K562 (cell line): Measurements from ENCODE around the gene RPL36AL. TPM values are rescaled to one million over a fixed set of nuclear protein-coding genes. Genes with fewer than 3 reads are reported as not detected.

Experiments used
- CBFA2T3 ChIP-seq: fragments of 450-650 bp; IDR thresholded peaks from 2 replicates; pipeline ENCODE4 v1.6.1; 2017
- CHD1 ChIP-seq: fragments of 200-600 bp; sonication (generic); IDR thresholded peaks from one replicate; pipeline ENCODE4 v1.6.1; 2012; ENCODE audit warnings: mild to moderate bottlenecking, moderate library complexity, low read length, inconsistent platforms
- DMBX1 ChIP-seq: fragments of 250-450 bp; sonication (Bioruptor Pico); IDR thresholded peaks from 2 replicates; pipeline ENCODE4 v1.8.0; 2022; ENCODE audit warnings: inconsistent platforms, mild to moderate bottlenecking, moderate library complexity, borderline replicate concordance
- ELF4 ChIP-seq: fragments of 450-650 bp; formaldehyde crosslinking; IDR thresholded peaks from 2 replicates; pipeline ENCODE4 v1.4.0; 2022; ENCODE audit warnings: missing genetic modification characterization
- JUNB ChIP-seq: fragments of 450-650 bp; formaldehyde crosslinking; conservative IDR thresholded peaks from 2 replicates; pipeline ENCODE4 v1.4.0; 2020; ENCODE audit warnings: mild to moderate bottlenecking
- JUND ChIP-seq, 2 experiments: IDR thresholded peaks; 2 replicates in 1 of 2; 3 replicates in 1 of 2; pipeline ENCODE4 v1.6.1; 2011; ENCODE audit warnings: borderline replicate concordance in 2 of 2, low read depth in 2 of 2, low read length in 2 of 2, improper control_type of control experiment in 1 of 2, missing biosample characterization in 1 of 2, missing genetic modification characterization in 1 of 2, missing genetic modification reagents in 1 of 2
- MTA3 ChIP-seq: fragments of 450-650 bp; formaldehyde crosslinking; IDR thresholded peaks from 2 replicates; pipeline ENCODE4 v1.6.1; 2017; ENCODE audit warnings: mild to moderate bottlenecking, borderline replicate concordance
- NBN ChIP-seq: fragments of 450-650 bp; IDR thresholded peaks from 2 replicates; pipeline ENCODE4 v1.6.1; 2016; ENCODE audit warnings: low read depth, mild to moderate bottlenecking
- RNF2 ChIP-seq: sonication (generic); IDR thresholded peaks from 2 replicates; pipeline ENCODE4 v1.6.1; 2016
- ZNF445 ChIP-seq: fragments of 250-450 bp; sonication (Bioruptor Pico); IDR thresholded peaks from 2 replicates; pipeline ENCODE4 v1.4.0; 2020; ENCODE audit warnings: low read depth, mild to moderate bottlenecking, moderate library complexity
- ZSCAN29 ChIP-seq: fragments of 450-650 bp; IDR thresholded peaks from 2 replicates; pipeline ENCODE4 v1.6.1; 2017
- polyA plus RNA-seq, 8 experiments: library from polyadenylated mRNA; depleted of rRNA in 4 of 8; stranded (reverse) in 5 of 8; unstranded in 3 of 8; fragments of >200 nt; fragmentation: Nextera tagmentation in 2 of 8; fragmentation: Illumina TruSeq in 1 of 8; extraction: Ambion mirVana in 2 of 8; extraction: Trizol in 1 of 8; gene quantifications; 2 replicates each; pipeline versions ENCODE4 v1.2.1 to v1.2.3, GENCODE V29; 2011 to 2014; ENCODE audit warnings: inconsistent platforms in 1 of 8, missing spikeins in 1 of 8
- total RNA-seq, 7 experiments: library from RNA; depleted of rRNA in 6 of 7; stranded (reverse); fragments of >200 nt in 6 of 7; fragmentation: Illumina TruSeq in 2 of 7; extraction: Trizol in 2 of 7; gene quantifications; 2 replicates each; pipeline versions ENCODE4 v1.2.1 to v1.2.3, GENCODE V29; 2011 to 2021; ENCODE audit warnings: low replicate concordance in 1 of 7
- TF ChIP-seq, protein P1 (sequence below): fragments of 250-450 bp; sonication (Bioruptor Pico); IDR thresholded peaks from 2 replicates; pipeline ENCODE4 v1.5.0; 2021; ENCODE audit warnings: mild to moderate bottlenecking, moderate library complexity
- TF ChIP-seq, protein P2 (sequence below): sonication (generic); formaldehyde crosslinking; IDR thresholded peaks from 2 replicates; pipeline ENCODE4 v1.8.0; 2022; ENCODE audit warnings: missing genetic modification reagents, mild to moderate bottlenecking, moderate library complexity, borderline replicate concordance
- TF ChIP-seq, protein P3 (sequence below): sonication (generic); formaldehyde crosslinking; IDR thresholded peaks from 2 replicates; pipeline ENCODE4 v1.8.1; 2023; ENCODE audit warnings: mild to moderate bottlenecking, missing genetic modification reagents
- TF ChIP-seq, protein P4 (sequence below): fragments of 250-450 bp; sonication (Bioruptor Pico); IDR thresholded peaks from 2 replicates; pipeline ENCODE4 v1.4.0; 2020; ENCODE audit warnings: mild to moderate bottlenecking
- TF ChIP-seq, protein P5 (sequence below), 2 experiments: fragments of 200-800 bp in 1 of 2; sonication (Bioruptor generic) in 1 of 2; sonication (generic) in 1 of 2; formaldehyde crosslinking in 1 of 2; IDR thresholded peaks in 1 of 2; conservative IDR thresholded peaks in 1 of 2; 2 replicates each; pipeline versions ENCODE4 v1.5.0 to v1.6.1; 2016 to 2020; ENCODE audit warnings: missing compliant biosample characterization in 1 of 2, missing genetic modification characterization in 1 of 2, missing genetic modification reagents in 1 of 2

RPL36AL gene
- total and polyA plus RNA-seq, 9 of the 15 experiments (the other 6 are each of a cell fraction or from before 2014, with no cell fraction given), result 146 to 674 (median 360) TPM

DNA sequence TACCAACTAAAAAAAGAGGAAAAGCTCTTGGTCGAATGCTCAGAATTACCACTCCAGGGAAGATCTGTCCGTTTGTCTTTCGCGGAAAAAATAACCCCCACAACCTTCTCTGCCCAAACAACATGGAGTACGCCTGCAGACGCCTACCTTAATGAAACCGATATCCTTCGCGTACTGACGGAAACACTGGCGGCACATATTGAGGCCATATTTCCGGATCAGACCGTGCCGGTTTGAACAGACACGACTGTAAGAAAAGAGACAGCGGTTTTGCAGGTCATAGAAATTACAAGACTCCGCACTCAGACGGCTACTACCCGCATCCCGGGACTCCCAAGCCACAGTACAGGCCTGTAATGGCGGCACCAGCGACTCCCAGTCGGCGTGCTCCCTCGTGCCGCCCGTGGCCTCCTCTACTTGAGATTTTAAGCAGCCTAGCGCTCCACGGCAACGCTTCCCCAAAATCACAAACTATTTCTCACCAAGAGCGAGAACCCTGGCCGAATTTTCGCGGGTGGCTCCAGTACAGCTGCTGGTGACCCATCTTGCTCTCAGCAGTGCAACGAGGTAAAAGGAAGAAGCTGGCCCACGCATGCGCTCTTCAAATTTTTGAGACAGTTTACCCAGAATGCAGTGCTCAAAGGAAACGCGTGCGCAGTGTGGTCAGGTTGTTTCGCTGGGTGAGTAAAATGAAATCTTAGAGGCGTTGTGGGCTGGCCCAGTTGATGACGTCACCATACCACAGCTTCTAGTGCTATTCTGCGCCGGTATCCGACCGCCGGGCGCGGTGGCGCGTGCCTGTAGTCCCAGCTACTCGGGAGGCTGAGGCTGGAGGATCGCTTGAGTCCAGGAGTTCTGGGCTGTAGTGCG lies 34.4 kb downstream of the RPL36AL start, which contains the start of gene RPS29 (continued):
- TF ChIP-seq ELF4 (0 out of 2 replicates have a peak, but pooled peaks have one; percentile 46), ZSCAN29 (no peak), CHD1 (peak; percentile 59), ZNF445 (CRISPR knock-in tag) (no peak), CBFA2T3 (0 out of 2 replicates have a peak, but pooled peaks have one; percentile 10), NBN (peak; percentile 99), MTA3 (peak; percentile 71; the same call in 1 of the 2 replicates), RNF2 (peak; percentile 24; the same call in 1 of the 2 replicates), DMBX1 (CRISPR knock-in tag) (peak; percentile 48; the same call in 1 of the 2 replicates), JUNB (CRISPR knock-in tag) (peak; percentile 99), JUND (IDR thresholded peaks at IDR 0.05; ENCODE audit: borderline replicate concordance, low read depth, low read length) (peak; percentile 99), JUND (tag; IDR thresholded peaks at IDR 0.05; ENCODE audit: borderline replicate concordance, low read depth, low read length) (peak; percentile 98)
- TF ChIP-seq, protein P1, sequence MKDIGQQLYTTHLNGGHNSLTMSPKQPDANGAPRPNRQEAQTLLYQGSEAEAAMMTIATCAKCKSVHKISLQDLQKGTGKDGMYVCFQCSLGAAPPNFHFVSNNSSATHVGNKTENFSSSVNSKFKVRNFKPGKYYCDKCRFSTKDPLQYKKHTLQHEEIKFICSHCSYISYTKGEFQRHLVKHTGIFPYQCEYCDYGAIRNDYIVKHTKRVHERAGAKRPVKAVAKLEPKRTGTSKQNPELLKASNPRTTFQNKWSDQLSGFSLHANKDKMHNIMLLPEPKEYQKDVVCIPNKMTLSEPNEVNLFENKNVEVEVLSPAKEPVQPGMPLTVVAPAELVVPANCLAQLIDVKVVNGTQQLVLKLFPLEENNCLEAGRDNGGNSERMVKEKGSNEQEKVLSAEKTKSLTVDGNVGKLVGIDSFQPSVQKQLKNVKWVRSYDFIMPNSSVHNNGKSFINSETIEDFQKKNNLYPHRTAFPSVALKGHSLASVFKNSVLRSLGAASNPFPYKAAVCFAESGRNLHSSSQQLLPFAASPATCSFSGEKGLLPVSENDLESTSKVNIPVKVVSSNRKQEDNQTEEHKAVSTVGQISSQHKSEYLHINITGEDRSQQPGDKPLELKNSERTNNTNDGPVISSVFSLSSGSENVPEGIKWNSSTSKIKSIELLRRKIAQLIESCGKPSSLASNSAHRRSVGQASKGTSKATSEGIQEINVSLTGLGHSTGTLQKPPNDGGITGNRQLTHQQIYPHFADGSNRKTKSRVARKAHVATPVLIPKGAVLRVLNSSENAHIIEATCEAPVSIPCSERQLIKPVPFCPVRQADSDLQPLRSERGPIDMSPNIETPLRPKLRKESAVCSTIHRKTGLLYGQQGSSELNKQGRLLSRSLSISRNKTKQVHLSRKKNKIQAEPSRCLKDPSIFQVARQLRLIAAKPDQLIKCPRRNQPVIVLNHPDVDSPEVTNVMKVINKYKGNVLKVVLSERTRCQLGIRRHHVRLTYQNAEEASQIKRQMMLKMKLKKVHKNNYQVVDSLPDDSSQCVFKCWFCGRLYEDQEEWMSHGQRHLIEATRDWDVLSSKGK (CRISPR knock-in tag), result no peak
- TF ChIP-seq, protein P2, sequence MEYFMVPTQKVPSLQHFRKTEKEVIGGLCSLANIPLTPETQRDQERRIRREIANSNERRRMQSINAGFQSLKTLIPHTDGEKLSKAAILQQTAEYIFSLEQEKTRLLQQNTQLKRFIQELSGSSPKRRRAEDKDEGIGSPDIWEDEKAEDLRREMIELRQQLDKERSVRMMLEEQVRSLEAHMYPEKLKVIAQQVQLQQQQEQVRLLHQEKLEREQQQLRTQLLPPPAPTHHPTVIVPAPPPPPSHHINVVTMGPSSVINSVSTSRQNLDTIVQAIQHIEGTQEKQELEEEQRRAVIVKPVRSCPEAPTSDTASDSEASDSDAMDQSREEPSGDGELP, result peak; percentile 78
- TF ChIP-seq, protein P3, sequence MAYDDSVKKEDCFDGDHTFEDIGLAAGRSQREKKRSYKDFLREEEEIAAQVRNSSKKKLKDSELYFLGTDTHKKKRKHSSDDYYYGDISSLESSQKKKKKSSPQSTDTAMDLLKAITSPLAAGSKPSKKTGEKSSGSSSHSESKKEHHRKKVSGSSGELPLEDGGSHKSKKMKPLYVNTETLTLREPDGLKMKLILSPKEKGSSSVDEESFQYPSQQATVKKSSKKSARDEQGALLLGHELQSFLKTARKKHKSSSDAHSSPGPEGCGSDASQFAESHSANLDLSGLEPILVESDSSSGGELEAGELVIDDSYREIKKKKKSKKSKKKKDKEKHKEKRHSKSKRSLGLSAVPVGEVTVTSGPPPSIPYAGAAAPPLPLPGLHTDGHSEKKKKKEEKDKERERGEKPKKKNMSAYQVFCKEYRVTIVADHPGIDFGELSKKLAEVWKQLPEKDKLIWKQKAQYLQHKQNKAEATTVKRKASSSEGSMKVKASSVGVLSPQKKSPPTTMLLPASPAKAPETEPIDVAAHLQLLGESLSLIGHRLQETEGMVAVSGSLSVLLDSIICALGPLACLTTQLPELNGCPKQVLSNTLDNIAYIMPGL (CRISPR knock-in tag), result peak; percentile 50; the same call in 1 of the 2 replicates
- TF ChIP-seq, protein P4, sequence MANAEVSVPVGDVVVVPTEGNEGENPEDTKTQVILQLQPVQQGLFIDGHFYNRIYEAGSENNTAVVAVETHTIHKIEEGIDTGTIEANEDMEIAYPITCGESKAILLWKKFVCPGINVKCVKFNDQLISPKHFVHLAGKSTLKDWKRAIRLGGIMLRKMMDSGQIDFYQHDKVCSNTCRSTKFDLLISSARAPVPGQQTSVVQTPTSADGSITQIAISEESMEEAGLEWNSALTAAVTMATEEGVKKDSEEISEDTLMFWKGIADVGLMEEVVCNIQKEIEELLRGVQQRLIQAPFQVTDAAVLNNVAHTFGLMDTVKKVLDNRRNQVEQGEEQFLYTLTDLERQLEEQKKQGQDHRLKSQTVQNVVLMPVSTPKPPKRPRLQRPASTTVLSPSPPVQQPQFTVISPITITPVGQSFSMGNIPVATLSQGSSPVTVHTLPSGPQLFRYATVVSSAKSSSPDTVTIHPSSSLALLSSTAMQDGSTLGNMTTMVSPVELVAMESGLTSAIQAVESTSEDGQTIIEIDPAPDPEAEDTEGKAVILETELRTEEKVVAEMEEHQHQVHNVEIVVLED (CRISPR knock-in tag), result 0 out of 2 replicates have a peak, but pooled peaks have one; percentile 15
- TF ChIP-seq, protein P5, sequence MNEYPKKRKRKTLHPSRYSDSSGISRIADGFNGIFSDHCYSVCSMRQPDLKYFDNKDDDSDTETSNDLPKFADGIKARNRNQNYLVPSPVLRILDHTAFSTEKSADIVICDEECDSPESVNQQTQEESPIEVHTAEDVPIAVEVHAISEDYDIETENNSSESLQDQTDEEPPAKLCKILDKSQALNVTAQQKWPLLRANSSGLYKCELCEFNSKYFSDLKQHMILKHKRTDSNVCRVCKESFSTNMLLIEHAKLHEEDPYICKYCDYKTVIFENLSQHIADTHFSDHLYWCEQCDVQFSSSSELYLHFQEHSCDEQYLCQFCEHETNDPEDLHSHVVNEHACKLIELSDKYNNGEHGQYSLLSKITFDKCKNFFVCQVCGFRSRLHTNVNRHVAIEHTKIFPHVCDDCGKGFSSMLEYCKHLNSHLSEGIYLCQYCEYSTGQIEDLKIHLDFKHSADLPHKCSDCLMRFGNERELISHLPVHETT (CRISPR knock-in tag; conservative IDR thresholded peaks at IDR 0.05 in 1 of 2, IDR thresholded peaks at IDR 0.05 in 1 of 2), result peak in 1 of 2 experiments; percentile 71; a peak in 2 of 4 replicates
